Activated naive CD4-positive, alpha-beta T cell treated with anti-CD3 and anti-CD28 coated beads, Interleukin-2, amount 10 ng/mL, durations not matched to agents 7 days and 5 days (primary cell): Measurements from ENCODE around the gene ALKBH4.
A peak's percentile ranks its signal among the peaks of the same experiment; 100 is the strongest.

ENCODE experiments used
- CTCF ChIA-PET: fragments of 350-600 bp; sonication (Branson Sonifier 250); formaldehyde crosslinking; loops from one replicate; lab custom pipeline; 2021; ENCODE audit warnings: antibody characterized with exemption; lab: Charles Lee
- DNase-seq: peaks from one replicate; pipeline ENCODE4 v3.0.0-alpha.2; 2020
- H3K27ac Mint-ChIP-seq: one replicate; pipeline ENCODE4 v1.8.0; 2021; ENCODE audit warnings: mild to moderate bottlenecking, moderate library complexity, mixed read lengths
- H3K27me3 Mint-ChIP-seq: one replicate; pipeline ENCODE4 v1.8.0; 2021; ENCODE audit warnings: mild to moderate bottlenecking, mixed read lengths
- H3K36me3 Mint-ChIP-seq: one replicate; pipeline ENCODE4 v1.8.0; 2021; ENCODE audit warnings: mixed read lengths
- H3K4me1 Mint-ChIP-seq: one replicate; pipeline ENCODE4 v1.8.0; 2021; ENCODE audit warnings: mixed read lengths
- H3K4me3 Mint-ChIP-seq: one replicate; pipeline ENCODE4 v1.8.0; 2021; ENCODE audit warnings: mild to moderate bottlenecking, moderate library complexity, mixed read lengths
- H3K9me3 Mint-ChIP-seq: one replicate; pipeline ENCODE4 v1.8.0; 2021; ENCODE audit warnings: mixed read lengths

The ALKBH4 gene

DNA sequence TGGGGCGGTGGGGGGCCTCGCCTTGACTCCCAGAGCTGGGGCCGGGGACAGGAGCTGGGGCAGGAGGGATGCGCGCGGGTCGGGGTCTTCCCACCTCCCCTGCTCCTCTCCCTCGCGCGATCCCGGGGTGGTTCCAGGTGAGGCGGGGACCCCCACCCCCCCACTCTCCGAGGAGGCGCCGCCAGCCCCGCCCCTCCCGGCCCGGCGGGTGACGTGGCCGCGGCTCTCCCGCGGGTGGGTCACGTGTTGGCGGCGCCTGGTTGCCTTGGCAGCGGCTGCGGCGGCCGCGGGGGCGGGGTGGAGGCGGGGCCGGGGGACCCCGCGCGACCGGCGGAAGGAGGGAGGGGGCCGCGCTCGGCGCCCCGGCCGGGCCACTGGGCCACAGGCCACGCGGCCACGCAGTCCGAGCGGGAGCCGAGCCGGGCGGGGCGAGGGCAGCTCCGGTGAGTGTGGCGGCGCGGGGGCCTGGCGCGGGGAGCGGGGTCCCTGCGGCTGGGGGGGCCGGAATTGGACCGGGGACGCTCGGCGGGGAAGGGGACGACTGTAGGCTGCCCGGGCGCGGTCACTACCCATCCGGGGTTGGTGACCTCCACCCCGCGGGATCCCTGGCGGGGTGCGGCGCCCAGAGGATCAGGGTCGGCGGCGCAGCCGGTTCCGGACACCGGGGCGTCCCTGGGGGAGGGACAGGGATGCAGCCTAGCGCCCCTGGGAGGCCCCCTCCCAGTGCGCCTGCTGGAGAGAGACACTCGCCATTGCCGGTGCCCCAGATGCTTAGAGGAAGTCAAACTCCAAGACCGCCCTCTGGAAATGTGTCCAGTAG lies 31.2 kb downstream of the ALKBH4 start, which contains the start of gene ORAI2:
Gene ORAI2, plus strand, starts transcription at position 357 of the 820 bp plus-strand sequence. CDS start 5,382 bp downstream, outside the sequence.
- Mint-ChIP-seq H3K4me1 (peaks cover 72% of the 10 kb centered on the region), H3K4me3 (peak within 1 kb of the TSS; percentile 87), H3K27ac (peak within 1 kb of the TSS; percentile 98), H3K27me3 (no peaks in the 10 kb centered on the region), H3K36me3 (peaks cover 26% of the 10 kb centered on the region), H3K9me3 (no peaks in the 10 kb centered on the region)
- DNase-seq = peak; percentile 89
- CTCF ChIA-PET = interaction anchor here (1.2 to 4.6 kb wide), 5 partner anchors 13 to 28 kb away, joined by 3 to 27 read pairs (median 17); no protein-coding TSS in a partner anchor

DNA sequence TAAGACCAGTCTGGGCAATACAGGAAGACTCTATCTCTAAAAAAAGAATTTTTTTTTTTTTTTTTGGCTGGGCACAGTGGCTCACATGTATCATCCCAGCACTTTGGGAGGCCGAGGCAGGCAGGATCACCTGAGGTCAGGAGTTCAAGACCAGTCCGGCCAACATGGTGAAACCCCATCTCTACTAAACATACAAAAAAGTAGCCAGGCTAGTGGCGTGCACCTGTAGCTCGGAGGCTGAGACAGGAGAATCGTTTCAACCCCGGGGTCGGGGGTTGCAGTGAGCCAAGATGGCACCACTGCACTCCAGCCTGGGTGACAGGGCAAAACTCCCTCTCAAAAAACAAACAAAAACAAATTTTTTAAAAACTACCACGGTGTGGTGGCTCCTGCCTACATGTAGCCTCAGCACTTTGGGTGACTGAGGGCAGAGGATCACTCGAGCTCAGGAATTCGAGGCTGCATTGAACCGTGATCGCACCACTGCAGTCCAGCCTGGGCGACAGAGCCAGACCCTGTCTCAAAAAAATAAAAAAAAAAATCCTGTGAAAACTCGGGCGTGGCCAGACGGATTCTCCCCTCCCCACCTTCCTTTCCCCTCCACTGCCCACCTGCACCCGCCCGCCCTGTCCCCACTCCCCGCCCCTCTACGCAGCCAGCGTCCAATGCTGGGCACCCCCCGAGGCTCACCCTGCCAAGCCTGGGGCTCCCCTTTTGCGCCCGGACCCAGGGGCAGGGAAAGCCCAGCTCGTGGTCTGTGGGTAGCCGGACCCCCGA lies 32.0 kb downstream of the ALKBH4 start:
- Mint-ChIP-seq H3K4me1 (peaks cover 80% of the 10 kb centered on the region), H3K27ac (peak overlapping the region; percentile 98), H3K27me3 (no peaks in the 10 kb centered on the region), H3K4me3 (peak overlapping the region; percentile 71), H3K9me3 (no peaks in the 10 kb centered on the region), H3K36me3 (peaks cover 28% of the 10 kb centered on the region)
- DNase-seq = peak; percentile 35
- CTCF ChIA-PET = interaction anchor here (1.0 to 4.6 kb wide), 3 partner anchors 17 to 28 kb away, joined by 3 to 27 read pairs (median 17); no protein-coding TSS in a partner anchor

DNA sequence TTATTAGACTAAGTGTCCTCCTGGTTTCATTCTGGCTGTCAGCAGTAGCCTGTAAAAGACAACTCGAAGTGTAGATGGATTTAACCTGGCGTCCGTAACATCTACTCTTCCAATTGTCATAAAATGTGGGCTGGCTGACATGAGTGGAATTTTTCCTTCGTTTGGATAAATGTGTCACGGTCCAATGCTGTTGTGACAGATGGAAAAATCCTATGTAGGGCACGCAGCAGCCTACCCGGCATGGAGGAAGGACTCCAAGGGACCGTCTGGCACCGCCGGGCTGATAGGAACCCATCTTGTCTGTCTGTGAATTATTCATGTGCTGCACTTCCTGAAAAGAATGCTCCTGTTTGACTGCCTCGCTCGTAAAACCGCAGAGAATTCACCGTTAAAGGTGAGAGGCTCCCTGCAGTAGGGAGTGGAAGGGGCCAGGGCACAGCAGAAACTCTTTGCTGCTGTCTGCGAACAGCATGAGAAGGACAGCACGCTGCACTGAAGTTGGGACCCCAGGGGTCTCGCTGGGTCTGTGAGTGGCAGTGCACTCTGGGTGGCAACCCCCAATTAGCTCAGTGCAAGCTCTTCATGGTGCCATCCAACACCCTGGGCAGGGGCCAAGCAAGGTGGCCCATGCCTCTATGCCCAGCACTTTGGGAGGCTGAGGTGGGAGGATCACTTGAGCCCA lies 32.9 kb downstream of the ALKBH4 start:
- H3K4me3 Mint-ChIP-seq = peak overlapping the region; percentile 71
- CTCF ChIA-PET = interaction anchor here (1.0 to 4.6 kb wide), 3 partner anchors 16 to 27 kb away, joined by 3 to 27 read pairs (median 17); no protein-coding TSS in a partner anchor
- H3K27ac Mint-ChIP-seq = peak overlapping the region; percentile 98
- H3K36me3 Mint-ChIP-seq = peaks cover 29% of the 10 kb centered on the region
- no peaks in the 10 kb centered on the region for H3K9me3 Mint-ChIP-seq
- peaks cover 86% of the 10 kb centered on the region for H3K4me1 Mint-ChIP-seq
- H3K27me3 Mint-ChIP-seq = no peaks in the 10 kb centered on the region
- peak; percentile 71 for DNase-seq

DNA sequence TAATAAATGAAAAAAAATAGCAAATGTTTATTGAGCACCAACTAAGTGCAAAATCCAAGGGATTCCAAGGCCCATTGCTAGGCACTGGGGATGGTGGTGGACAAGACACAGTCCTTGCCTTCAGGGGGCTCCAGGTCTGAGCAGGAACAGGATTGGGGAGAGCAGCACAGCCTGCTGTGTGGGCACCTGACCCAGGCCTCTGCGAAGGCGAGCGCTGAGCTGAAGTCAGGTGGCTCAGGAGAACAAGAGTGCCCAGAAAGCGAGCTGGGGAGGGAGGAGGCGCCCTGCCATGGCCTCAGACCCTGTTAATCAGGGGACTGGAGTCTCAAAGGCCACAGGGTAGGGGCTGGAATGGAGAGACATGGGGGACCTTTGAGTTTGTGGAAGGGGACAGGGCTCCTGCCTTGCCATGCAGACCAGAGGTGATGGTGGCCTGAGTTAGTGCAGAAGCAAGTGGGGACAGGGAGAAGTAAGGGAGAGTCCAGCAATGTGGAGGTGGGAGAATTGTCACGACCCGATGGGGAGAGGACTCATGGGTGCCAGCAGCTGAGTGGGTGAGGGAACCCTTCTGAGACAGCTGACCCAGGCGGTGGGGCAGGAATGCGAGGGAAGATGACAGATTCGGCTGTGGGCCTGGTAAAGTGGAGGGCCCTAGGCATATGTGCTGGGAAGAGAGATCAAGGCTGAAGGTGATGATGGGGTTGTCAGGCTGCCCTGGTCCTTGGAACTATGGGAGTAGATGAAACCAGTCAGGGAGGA lies 35.3 kb downstream of the ALKBH4 start:
- peaks cover 32% of the 10 kb centered on the region for H3K36me3 Mint-ChIP-seq
- H3K4me1 Mint-ChIP-seq = peaks cover 90% of the 10 kb centered on the region
- CTCF ChIA-PET = no interaction called here
- no peak for DNase-seq
- H3K27me3 Mint-ChIP-seq = no peaks in the 10 kb centered on the region
- H3K9me3 Mint-ChIP-seq = no peaks in the 10 kb centered on the region
- peak overlapping the region; percentile 83 for H3K27ac Mint-ChIP-seq
- H3K4me3 Mint-ChIP-seq = no peak overlapping the region

DNA sequence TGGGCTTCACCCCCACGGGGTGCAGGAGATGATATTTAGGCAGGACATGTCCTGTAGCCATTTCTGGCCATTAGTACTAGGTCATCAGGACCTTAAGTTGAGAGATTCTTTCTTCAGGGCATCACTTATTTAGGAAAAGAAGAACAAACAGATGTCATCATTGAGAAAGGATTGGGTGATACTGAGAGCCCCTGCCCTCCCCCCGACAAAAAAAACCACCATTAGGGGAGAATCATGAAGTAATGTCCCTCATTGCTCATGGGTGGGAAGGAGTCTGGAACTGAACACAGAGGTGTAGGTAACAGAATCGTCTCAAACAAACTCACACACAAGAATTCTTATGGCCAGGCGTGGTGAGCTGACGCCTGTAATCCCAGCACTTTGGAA lies 37.7 kb downstream of the ALKBH4 start:
- Mint-ChIP-seq H3K4me3 (peak overlapping the region; percentile 73), H3K4me1 (peaks cover 85% of the 10 kb centered on the region), H3K36me3 (peaks cover 39% of the 10 kb centered on the region), H3K27ac (peak overlapping the region; percentile 100), H3K9me3 (no peaks in the 10 kb centered on the region), H3K27me3 (no peaks in the 10 kb centered on the region)
- no peak for DNase-seq
- CTCF ChIA-PET = interaction anchor here (1.8 to 2.8 kb wide), 2 partner anchors 12 to 40 kb away, joined by 5 to 34 read pairs; no protein-coding TSS in a partner anchor

DNA sequence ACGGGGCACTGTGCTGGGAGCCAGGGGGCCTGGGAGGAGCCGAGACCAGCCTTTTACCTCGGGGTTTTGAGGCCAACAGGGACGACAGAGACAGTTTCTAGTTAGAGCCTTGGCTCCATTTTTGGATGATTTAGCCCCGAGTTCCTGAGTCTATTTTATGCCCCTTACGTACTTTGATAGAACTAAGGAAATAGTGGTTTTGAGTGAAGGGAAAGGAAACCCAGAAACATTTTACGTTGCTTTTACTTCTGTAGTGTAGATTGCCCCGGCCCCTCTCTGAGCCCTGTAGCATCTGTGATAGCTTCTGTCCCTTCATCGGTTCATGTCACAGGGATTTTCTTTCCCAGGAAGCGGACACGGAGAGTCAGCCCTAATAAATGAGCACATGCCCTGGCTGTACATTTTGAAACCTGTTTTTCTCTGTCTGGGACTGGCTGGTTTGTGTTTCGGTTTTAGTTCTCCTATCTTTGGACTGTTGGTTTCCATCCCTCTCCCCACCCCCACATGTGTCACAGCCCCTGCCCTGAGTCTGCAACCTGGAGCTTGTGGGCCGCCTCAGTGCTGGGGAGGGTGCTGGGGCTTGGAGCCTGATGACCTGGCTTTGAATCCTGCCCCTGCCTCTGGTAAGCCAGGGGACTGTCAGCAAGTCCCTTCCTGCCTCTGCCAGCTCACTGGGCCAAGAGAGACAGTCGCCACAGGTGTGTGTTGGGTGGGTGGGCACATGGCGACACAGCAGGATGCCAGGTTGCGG lies 38.2 kb downstream of the ALKBH4 start:
- H3K27ac Mint-ChIP-seq = peak overlapping the region; percentile 100
- H3K9me3 Mint-ChIP-seq = no peaks in the 10 kb centered on the region
- H3K36me3 Mint-ChIP-seq = peaks cover 39% of the 10 kb centered on the region
- CTCF ChIA-PET = interaction anchor here (1.1 to 2.8 kb wide), 4 partner anchors 12 to 40 kb away, joined by 3 to 34 read pairs (median 5); no protein-coding TSS in a partner anchor
- H3K27me3 Mint-ChIP-seq = no peaks in the 10 kb centered on the region
- H3K4me1 Mint-ChIP-seq = peaks cover 83% of the 10 kb centered on the region
- peak overlapping the region; percentile 73 for H3K4me3 Mint-ChIP-seq
- DNase-seq = peak; percentile 84

DNA sequence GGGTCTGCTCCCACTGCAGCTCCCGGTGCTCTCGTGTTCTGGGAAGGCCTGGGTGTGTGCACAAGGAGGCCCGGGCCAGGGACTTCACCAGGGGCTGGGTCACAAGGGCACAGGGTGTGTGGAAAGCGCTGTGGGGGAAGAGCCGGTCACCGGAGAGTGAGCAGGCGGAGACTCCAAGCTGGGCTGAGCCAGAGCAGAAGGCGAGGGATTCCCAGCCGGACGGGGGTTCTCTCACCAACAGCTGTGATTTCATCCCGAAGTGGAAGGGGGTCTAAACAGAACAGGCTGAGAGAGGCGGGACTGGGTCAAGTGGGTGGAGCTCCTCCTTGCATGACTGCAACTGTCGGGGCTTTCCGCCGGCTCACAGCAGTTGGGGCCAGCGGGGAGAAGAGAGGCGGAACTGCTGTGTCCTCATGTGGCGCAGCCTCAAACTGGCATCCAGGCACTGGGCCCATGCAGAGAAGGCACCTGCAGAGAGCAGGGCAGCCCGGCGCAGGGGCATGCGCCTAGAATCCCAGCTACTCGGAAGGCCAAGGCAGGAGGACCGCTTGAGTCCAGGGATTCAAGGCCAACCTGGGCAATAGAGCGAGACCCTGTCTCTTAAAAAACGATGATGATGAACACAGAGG lies 38.9 kb downstream of the ALKBH4 start:
- CTCF ChIA-PET = interaction anchor here (0.7 to 2.8 kb wide), 6 partner anchors 11 to 41 kb away, joined by 3 to 34 read pairs (median 4); no protein-coding TSS in a partner anchor
- no peaks in the 10 kb centered on the region for H3K27me3 Mint-ChIP-seq
- H3K36me3 Mint-ChIP-seq = peaks cover 44% of the 10 kb centered on the region
- H3K4me1 Mint-ChIP-seq = peaks cover 82% of the 10 kb centered on the region
- H3K4me3 Mint-ChIP-seq = peak overlapping the region; percentile 73
- peak; percentile 87 for DNase-seq
- no peaks in the 10 kb centered on the region for H3K9me3 Mint-ChIP-seq
- H3K27ac Mint-ChIP-seq = peak overlapping the region; percentile 100

DNA sequence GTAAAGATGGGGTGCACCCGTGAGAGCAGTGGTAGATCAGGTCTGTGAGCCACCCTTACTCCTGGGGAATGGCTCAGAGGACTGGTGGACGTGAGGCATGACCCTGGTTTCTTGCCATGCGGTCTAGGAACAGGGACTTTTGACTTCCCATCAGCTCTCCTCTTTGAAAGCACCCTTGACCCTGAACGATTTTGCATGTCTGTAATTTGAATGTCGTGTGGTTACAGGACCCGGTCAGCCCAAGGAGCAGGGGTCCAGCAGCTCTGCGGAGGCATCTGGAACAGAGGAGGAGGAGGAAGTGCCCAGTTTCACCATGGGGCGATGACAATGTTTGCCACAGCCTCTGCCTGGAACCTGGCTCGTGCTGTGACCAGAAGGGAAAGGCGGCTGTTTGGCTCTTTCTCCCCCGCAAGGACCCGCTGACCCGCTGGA lies 39.9 kb downstream of the ALKBH4 start:
- Mint-ChIP-seq H3K27me3 (no peaks in the 10 kb centered on the region), H3K27ac (peak overlapping the region; percentile 100), H3K36me3 (peaks cover 53% of the 10 kb centered on the region), H3K4me1 (peaks cover 81% of the 10 kb centered on the region), H3K9me3 (no peaks in the 10 kb centered on the region), H3K4me3 (no peak overlapping the region)
- DNase-seq = no peak
- CTCF ChIA-PET = interaction anchor here (0.9 to 2.8 kb wide), 2 partner anchors 10 to 19 kb away, joined by 3 to 34 read pairs; no protein-coding TSS in a partner anchor

DNA sequence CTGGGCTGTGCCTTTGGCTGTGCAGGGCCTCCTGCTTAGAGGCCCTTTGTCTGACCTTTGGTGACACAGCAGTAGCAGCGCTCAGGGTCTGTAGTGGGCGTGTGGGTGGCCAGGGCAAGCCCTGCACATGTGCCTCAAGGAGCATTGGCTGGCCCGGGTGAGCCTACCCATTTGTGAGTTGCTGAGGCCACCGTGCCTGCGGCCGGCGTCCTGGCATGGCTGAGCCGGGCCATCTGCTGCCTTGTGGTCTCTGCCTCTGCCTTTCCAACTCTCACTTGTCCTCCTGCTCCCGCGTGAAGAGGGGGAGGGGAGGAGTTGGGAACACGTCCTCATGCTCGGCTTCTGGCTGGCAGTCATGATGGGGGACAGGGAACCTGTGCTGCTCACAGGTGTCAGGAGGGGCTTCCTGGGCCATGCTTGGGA lies 40.5 kb downstream of the ALKBH4 start:
- DNase-seq = no peak
- H3K27ac Mint-ChIP-seq = peak overlapping the region; percentile 100
- H3K4me1 Mint-ChIP-seq = peaks cover 79% of the 10 kb centered on the region
- CTCF ChIA-PET = no interaction called here
- H3K9me3 Mint-ChIP-seq = no peaks in the 10 kb centered on the region
- no peaks in the 10 kb centered on the region for H3K27me3 Mint-ChIP-seq
- H3K4me3 Mint-ChIP-seq = no peak overlapping the region
- peaks cover 52% of the 10 kb centered on the region for H3K36me3 Mint-ChIP-seq

DNA sequence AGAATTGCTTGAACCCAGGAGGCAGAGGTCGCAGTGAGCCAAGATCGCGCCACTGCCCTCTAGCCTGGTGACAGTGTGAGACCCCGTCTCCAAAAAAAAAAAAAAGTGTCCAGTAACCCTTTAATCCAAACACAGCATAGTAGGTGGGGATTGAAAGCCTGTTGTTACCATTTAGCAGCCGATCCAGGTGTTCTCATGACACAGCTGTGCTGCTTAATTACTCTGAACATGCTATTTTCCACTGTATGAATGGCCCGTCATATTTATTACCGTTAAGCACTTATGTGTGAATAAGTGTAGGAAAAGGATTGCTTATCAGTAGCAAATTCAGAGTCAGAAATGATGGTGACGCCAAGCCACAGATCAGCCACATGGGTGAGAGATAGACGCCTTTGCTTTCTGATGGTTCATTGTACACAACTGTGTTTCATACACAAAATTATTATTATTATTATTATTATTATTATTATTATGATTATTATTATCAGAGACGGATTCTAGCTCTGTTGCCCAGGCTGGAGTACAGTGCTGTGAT lies 42.9 kb downstream of the ALKBH4 start:
- Mint-ChIP-seq H3K4me3 (no peak overlapping the region), H3K27ac (no peak overlapping the region), H3K9me3 (no peaks in the 10 kb centered on the region), H3K4me1 (peaks cover 74% of the 10 kb centered on the region), H3K36me3 (peaks cover 54% of the 10 kb centered on the region), H3K27me3 (no peaks in the 10 kb centered on the region)
- CTCF ChIA-PET = interaction anchor here (0.7 to 1.1 kb wide), 2 partner anchors 16 to 18 kb away, joined by 3 to 5 read pairs; no protein-coding TSS in a partner anchor
- no peak for DNase-seq

DNA sequence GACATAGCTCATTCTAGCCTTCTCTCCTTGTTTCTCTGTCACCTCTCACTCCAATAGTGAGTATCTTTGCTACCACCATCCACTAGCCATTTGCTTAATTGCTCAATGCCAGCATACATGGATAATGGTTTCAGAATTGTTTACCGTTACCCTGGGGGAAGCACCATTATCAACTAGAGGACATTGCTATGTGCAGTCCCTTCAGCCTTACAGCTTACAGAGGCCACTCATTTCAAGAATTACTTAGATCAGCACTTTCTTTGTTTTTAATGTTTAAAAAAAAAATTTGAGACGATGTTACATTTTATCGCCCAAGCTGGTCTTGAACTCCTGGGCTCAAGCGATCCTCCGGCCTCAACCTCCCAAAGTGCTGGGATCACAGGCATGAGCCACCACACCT lies 46.1 kb downstream of the ALKBH4 start:
- DNase-seq = no peak
- Mint-ChIP-seq H3K9me3 (no peaks in the 10 kb centered on the region), H3K4me3 (no peak overlapping the region), H3K27ac (peak overlapping the region; percentile 49), H3K36me3 (peaks cover 49% of the 10 kb centered on the region), H3K27me3 (no peaks in the 10 kb centered on the region), H3K4me1 (peaks cover 73% of the 10 kb centered on the region)
- CTCF ChIA-PET = interaction anchor here (1.7 kb wide), 1 partner anchor 14 kb away, joined by 5 read pairs; no protein-coding TSS in a partner anchor

DNA sequence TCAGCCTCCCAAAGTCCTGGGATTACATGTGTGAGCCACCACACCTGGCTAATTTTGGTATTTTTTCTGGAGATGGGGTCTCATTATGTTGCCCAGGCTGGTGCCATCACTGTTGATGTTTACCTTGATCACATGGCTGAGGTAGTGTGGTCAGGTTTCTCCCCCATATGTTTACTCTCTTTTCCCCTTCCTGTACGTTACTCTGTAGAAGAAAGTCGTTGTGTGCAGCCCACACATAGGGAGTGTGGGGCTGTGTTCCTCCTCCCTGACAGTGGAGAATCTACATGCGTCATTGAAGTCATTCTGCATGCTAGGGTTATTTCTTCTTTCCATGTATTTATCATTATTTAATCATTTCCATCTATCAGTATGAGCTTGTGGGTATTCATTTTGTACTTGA lies 47.6 kb downstream of the ALKBH4 start:
- Mint-ChIP-seq H3K4me1 (peaks cover 79% of the 10 kb centered on the region), H3K27ac (peak overlapping the region; percentile 99), H3K27me3 (no peaks in the 10 kb centered on the region), H3K9me3 (no peaks in the 10 kb centered on the region), H3K36me3 (peaks cover 47% of the 10 kb centered on the region), H3K4me3 (peak overlapping the region; percentile 17)
- no peak for DNase-seq
- CTCF ChIA-PET = interaction anchor here (1.7 to 5.8 kb wide), 3 partner anchors 9 to 17 kb away, joined by 5 to 34 read pairs (median 27); partner anchors contain the start of gene ORAI2
